Activated CD4-positive, alpha-beta T cell treated with anti-CD3 and anti-CD28 coated beads for 48 hours (primary cell): ENCODE data around the gene ACP7.
"Not testable (repeated sequence)": the region's sequence is repeated elsewhere in the genome, so short reads cannot be mapped to it uniquely, and the experiment has no call there.

Experiments
- DNase-seq: peaks from one replicate; pipeline ENCODE4 v3.0.0-alpha.2; 2020

The ACP7 gene

DNA sequence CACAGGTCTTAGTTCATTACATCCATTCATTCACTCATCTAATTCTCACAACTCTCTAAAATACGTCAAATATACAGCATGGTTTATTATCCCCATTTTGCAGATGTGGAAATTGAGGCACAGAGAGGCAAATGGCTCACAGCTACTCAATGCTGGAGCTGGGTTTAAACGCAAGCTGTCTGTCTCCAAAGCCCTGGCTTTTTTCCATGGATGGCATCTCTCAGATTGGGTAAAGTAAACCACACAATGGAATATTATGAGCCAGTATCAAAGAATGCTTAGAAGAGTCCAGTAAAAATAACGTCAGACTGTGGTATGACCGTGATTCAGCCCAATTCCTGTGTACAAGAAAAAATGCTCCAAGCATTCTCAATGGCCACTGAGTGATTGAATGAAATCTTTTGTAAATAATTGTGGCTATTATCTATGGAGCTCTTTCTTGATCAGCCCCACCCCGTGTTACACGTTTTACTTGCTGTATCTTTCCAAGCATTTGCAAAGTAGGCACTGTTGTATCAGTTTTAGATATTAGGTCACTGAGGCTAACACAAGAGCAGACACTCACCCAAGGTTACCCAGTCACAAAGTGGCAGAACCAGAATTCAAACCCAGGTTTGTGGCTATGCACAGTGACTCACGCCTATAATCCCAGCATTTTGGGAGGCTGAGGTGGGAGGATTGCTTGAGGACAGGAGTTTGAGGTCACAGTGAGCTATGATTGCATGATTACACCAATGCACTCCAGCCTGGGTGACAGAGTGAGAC, 5.5 kb upstream of the ACP7 start:
- DNase-seq = no peak

GRCh38 chr19:39080431-39080830, 3.7 kb upstream of the ACP7 start:
- DNase-seq = no peak

DNA sequence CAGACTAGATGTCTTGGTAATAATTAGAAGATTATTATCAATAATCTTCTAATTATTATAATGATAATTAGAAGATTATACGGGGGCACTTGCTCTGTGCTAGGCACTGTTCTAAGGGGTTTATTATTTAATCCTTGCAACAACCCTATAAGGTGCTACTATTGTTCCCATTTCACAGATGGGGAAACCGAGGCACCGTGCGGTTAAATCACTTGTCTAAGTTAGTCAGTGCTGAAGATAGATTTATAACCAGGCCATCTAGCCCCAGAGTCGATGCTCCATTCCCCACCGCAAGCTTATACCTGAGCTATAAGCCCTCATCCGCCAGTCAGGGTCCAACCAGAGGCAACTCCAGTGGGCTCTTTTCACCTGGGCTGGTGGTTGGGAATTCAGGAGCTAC, 2.0 kb upstream of the ACP7 start:
- no peak for DNase-seq

DNA sequence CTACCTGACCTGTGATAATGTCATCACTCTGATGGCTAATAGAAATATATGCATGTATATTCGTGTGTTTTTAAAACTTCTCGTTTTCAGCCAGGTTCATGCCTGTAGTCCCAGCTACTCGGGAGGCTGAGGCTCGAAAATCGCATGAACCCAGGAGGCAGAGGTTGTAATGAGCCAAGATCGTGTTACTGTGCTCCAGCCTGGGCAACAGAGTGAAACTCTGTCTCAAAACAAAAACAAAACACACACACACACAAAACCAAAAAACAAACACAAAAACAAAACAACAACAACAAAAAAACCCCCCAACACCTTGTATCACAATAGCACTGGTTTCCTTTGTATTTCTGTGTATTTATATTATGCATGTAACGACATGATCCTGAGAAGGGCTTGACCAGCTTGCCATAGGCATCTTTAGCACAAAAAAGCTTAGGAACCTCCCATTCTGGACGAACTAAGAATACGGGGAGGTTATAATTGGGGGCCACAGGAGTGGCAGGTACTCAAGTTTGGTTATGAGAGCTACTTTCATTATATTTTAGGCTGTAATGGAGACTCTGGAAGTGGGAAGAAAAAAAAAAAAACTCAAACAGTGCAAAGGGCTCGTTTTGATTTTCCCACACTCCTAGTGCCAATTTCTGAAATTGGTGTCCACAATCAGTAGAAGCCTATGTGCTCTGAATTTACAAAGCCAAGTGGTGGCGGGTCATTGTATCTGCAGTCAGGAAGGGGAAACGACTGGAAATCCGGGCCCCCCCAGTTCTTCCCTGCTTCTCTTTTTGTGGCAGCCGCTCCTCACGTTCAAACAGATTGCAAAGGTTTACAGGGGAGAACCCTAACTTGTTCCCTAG, 1.2 kb upstream of the ACP7 start:
- no peak for DNase-seq

DNA sequence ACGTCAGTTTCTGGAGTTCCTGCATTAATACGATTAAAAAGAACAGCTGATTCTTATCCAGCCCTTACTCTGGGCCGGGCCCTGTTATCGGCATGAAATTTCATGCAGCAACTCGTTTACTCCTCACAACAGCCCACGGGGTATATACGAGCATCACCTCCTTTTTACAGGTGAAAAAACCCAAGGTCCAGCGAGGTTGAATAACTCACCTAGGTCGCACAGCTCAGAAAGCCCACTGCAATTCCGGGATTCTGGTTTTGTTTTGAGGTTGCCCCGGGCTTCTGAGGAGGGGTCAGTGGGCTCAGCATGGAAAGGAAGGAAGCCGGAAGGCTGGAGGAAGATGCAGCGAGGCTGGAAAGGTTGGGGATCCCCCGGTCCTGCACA, 577 bp upstream of the ACP7 start:
- no peak for DNase-seq

GRCh38 chr19:39084732-39085080, 538 bp downstream of the ACP7 start:
- DNase-seq = no peak

- DNase-seq = no peak
These were observed 1.2 kb downstream of the ACP7 start for GRCh38 chr19:39085392-39085791.

- DNase-seq = no peak
These were observed 2.2 kb downstream of the ACP7 start for GRCh38 chr19:39086386-39086785.

- DNase-seq = no peak
These were observed 3.9 kb downstream of the ACP7 start for GRCh38 chr19:39087907-39088686.

- DNase-seq = not testable (repeated sequence)
These were observed 5.8 kb downstream of the ACP7 start for GRCh38 chr19:39090016-39090415.

- DNase-seq = no peak
These were observed 6.7 kb downstream of the ACP7 start for GRCh38 chr19:39090881-39091280.

DNA sequence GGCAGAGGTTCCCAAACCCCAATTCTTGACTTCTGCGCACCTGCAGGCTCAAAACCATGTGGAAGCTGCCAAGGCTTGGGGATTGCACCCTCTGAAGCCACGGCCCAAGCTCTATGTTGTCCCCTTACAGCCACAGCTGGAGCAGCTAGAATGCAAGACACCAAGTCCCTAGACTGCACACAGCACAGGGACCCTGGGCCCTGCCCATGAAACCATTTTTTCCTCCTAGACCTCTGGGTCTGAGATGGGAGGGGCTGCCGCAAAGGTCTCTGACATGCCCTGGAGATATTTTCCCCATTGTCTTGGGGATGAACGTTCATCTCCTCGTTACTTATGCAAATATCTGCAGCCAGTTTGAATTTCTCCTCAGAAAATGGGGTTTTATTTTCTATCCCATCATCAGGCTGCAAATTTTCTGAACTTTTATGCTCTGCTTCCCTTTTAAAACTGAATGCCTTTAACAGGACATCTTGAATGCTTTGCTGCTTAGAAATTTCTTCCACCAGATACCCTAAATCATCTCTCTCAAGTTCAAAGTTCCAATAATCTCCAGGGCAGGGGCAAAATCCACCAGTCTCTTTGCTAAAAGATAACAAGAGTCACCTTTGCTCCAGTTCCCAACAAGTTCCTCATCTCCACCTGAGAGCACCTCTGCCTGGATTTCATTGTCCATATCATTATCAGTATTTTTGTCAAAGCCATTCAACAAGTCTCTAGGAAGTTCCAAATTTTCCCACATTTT, 11.8 kb downstream of the ACP7 start:
- DNase-seq = not testable (repeated sequence)

DNA sequence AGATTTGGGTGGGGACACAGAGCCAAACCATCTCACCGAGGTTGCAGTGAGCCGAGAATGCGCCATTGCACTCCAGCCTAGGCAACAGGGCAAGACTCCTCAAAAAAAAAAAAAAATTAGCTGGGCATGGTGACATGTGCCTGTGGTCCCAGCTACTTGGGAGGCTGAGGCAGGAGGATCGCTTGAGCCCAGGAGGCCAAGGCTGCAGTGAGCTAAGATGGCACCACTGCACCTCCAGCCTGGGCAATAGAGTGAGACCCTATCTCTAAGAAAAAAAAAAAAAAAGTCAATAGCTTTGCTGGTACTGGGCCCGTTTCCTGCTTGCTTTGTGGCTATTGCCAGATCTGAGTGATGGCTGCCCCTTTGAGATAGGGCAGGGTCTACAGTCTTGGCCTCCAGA, 13.1 kb downstream of the ACP7 start:
- no peak for DNase-seq

- DNase-seq = no peak
These were observed 13.6 kb downstream of the ACP7 start for GRCh38 chr19:39097721-39098120.

GRCh38 chr19:39098365-39099269, 14.4 kb downstream of the ACP7 start:
- no peak for DNase-seq

GRCh38 chr19:39099341-39099740, 15.2 kb downstream of the ACP7 start:
- DNase-seq = no peak

DNA sequence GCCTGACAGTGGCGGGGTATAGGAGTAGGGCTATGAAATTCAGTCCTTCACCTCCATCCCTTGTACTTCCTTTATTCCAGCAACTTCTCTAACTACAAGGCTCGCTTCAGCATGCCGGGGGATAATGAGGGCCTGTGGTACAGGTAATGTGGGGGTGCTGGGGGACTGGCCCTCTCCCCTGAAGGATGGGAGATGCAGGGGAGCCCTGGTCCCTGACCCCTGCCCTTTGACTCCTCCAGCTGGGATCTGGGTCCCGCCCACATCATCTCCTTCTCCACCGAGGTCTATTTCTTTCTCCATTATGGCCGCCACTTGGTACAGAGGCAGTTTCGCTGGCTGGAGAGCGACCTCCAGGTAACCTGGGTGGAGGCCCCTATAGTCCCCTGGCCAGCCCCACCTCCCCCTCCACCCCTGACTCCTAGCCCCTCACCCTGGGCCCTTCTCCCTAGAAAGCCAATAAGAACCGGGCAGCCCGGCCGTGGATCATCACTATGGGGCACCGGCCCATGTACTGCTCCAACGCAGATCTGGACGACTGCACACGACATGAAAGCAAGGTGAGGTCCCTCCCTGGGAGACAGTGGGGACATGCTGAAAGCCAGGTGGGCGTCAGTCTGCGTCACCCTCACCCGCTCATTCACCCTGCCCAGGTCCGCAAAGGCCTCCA, 16.5 kb downstream of the ACP7 start:
- no peak for DNase-seq

DNA sequence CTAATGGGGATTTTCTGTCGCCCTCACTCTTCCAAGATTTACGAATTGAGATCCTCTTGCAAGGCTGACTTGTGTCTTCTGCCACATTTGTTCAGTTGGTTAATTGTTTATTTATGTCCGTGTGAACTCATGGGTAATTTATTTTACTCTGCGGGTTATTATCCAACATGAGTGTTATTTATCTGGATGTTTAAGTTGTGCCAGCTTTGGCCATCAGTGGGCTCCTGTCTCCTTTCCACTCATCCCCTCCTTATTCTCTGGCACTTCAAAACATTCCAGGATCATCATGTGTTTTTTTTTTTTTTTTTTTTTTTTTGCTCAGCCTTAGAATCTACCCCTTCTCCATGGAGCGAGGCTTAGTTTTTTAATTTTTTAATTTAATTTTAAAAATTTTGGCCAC, 19.0 kb downstream of the ACP7 start:
- no peak for DNase-seq

DNA sequence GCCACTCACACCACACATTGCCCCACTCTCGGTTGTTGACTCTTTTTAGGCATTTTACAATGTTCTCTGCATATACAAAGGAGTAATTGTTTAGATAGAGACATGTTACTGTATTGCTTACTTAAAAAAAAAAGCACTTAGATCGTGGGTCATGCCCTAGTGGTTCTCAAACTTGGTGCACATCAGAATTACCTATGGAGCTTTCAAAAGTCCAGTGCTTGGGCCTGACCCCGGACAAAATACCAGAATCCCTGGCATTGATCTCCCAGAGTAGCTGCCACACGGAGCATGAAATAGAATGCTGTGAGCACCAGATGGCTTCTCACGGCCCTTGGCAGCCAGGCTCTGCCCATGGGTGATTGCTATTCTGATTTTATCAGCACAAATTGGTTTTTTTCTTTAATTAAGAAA, 20.0 kb downstream of the ACP7 start:
- no peak for DNase-seq

DNA sequence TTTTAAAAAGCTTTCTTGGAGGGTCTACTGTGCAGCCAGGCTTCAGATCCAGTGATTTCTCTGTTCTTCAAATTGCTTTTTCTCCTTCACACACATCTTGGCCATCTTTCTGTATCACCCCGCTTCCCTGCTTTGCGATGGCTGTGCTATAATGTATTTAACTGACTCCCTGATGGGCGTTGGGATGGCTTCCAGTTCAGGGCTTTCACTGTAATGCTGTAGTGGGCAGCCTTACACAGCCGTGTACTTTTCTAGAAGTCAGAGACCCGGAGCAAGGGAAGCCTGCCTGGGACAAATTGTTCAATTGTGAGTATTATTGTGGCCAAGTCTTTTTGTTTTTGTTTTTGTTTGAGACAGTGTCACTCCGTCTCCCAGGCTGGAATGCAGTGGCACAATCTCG, 22.0 kb downstream of the ACP7 start:
- DNase-seq = no peak

DNA sequence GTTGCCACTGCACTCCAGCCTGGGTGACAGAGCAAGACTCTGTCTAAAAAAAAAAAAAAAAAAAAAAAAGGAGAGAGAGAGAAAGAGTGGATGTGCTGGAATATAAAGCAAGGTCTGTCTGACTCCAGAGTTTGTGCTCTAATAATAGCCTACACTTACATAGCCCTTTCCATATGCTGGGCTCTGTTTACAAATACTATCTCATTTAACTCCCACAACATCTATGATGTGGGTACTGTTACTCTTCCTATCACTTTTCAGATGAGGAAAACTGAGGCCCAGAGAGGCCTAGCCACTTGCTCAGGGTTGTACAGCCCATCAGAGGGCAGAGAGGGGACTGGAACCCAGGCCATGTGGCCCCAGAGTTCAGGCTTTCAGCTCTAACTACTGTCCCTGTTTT, 25.5 kb downstream of the ACP7 start:
- DNase-seq = no peak
